Measurements from ENCODE around the gene AGBL1.

Gene AGBL1

DNA sequence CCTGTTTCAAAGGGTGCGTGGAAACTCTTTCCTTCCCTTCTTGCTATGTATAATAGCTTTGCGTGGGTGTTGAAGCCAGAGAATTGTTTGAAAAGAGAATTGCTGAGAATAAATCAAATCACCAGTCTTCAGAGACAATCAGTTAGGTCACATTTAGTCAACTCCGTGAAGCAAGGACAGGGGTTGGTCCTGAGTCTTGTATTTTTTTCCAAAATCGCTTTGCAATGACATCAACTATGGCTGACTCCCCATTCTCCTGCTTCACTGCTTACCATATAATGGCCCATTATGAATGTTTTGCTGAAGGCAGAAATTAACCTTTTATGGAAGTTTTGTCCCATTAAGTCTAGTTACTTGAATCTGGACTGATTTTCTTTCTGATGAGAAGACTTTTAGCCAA lies 852.8 kb downstream of the AGBL1 start:
- H3K27ac ChIP-seq, result no peak overlapping the region
- peaks cover 0 to 3% (median 0%) of the 10 kb centered on the region in 11 experiments; a peak in 3 of 22 replicates for H3K9me3 ChIP-seq (replicated peaks in 1 of 11)
- TF ChIP-seq Cebpa-rat (IDR thresholded peaks at IDR 0.05), result no peak
- H3K4me1 ChIP-seq, result no peaks in the 10 kb centered on the region
- no peaks in the 10 kb centered on the region for H4K20me1 ChIP-seq
- H3K36me3 ChIP-seq, result no peaks in the 10 kb centered on the region
- H3K27me3 ChIP-seq, result no peaks in the 10 kb centered on the region
- H3K4me2 ChIP-seq, result no peak overlapping the region
- no peak overlapping the region for H3K4me3 ChIP-seq
- H3K9ac ChIP-seq, result no peak overlapping the region

DNA sequence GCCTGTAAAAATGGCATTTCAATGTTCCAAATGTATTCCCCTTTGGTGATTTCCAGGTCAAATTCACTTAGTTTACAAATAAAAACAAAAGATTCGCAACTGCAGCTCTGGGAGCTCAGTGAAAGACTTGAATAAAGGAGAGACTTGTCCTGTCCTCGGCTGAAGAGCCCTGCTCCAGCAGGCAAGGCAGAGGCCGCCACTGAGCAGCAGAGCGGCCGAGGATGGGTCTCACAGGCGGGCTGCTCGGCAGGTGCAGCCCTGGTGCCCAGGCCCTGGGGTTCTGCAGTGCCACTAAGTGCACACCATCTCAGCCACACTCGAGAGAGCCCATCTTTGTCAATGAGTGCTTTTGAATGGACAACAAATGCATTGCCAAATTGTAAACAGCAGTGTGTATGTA lies 856.2 kb downstream of the AGBL1 start:
- H3K9ac ChIP-seq, result no peak overlapping the region
- no peak overlapping the region for H3K4me2 ChIP-seq
- no peak overlapping the region for H3K4me3 ChIP-seq
- no peak overlapping the region for H3K27ac ChIP-seq
- no peaks in the 10 kb centered on the region for H3K27me3 ChIP-seq
- H3K4me1 ChIP-seq, result no peaks in the 10 kb centered on the region
- H3K9me3 ChIP-seq (replicated peaks in 1 of 11), result peaks cover 0 to 4% (median 0%) of the 10 kb centered on the region in 11 experiments; a peak in 3 of 22 replicates
- no peaks in the 10 kb centered on the region for H4K20me1 ChIP-seq
- TF ChIP-seq Cebpa-rat (IDR thresholded peaks at IDR 0.05), result no peak
- no peaks in the 10 kb centered on the region for H3K36me3 ChIP-seq

DNA sequence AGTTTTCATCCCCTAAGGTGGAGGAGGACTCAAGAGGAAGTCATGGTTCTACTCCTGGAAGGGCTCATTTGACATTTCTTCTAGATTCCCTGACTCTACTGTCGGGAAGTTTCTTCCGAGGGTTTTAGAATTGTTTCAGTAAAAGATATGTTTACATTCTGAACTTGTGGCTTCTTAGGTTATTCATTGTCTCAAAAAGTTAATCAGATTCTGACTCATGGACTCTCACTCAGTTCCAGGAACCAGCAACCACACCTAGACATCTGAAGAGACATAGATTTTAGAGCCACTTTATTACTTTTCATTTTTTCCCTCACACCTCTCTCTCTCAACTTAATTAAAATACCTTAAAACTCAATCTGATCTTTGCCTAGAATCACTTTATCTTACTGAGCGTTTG lies 862.6 kb downstream of the AGBL1 start:
- H3K27ac ChIP-seq, result no peak overlapping the region
- H3K4me2 ChIP-seq, result no peak overlapping the region
- no peak for TF ChIP-seq Cebpa-rat (IDR thresholded peaks at IDR 0.05)
- H3K9me3 ChIP-seq (replicated peaks in 1 of 11), result peaks cover 0 to 2% (median 0%) of the 10 kb centered on the region in 11 experiments; a peak in 3 of 22 replicates
- H3K4me1 ChIP-seq, result no peaks in the 10 kb centered on the region
- no peaks in the 10 kb centered on the region for H3K27me3 ChIP-seq
- no peak overlapping the region for H3K4me3 ChIP-seq
- no peak overlapping the region for H3K9ac ChIP-seq
- H3K36me3 ChIP-seq, result no peaks in the 10 kb centered on the region
- no peaks in the 10 kb centered on the region; a peak in 1 of 22 replicates for H4K20me1 ChIP-seq

DNA sequence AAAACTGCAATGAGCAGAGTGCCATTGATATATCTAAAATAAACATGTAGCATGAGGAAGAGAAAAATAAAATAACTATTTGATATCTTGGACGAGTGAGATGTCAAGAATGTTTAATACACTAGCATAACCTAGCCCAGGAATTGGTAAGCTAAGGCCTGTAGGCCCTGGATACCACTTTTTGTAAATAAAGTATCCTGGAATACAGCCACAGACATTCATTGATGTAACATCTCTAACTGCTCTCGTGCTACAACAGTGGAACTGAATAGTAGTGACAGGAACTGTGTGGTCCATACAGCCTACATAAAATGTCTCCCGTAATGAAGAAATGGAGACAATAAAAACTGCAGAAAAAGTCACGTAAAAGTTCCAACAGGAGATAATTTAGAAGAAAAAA lies 869.0 kb downstream of the AGBL1 start:
- Histone ChIP-seq H3K36me3 (no peaks in the 10 kb centered on the region), H3K27me3 (no peaks in the 10 kb centered on the region), H3K4me2 (no peak overlapping the region), H3K4me1 (no peaks in the 10 kb centered on the region), H3K9ac (no peak overlapping the region), H3K9me3 (replicated peaks in 1 of 11) (no peaks in the 10 kb centered on the region), H4K20me1 (no peaks in the 10 kb centered on the region), H3K27ac (no peak overlapping the region), H3K4me3 (no peak overlapping the region)
- no peak for TF ChIP-seq Cebpa-rat (IDR thresholded peaks at IDR 0.05)

DNA sequence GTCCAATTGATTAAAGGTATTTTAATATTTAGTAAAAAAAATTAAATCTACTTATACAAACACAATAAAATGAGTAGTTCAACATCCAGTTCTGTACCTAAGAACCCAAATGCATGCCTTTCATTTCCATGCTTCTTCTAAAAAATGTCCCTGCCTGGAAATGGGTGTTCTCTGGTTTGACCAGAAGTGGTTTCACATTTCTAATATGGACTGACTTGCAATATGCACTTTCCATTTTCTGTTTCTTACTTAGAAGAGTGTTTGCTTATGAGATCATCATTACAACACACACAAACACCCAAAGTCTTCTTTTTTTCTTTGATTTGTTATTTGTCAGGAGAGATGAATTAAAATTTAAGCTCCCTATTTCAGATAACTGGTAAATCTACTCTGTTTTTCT lies 879.6 kb downstream of the AGBL1 start:
- no peak for TF ChIP-seq Cebpa-rat (IDR thresholded peaks at IDR 0.05)
- Histone ChIP-seq H3K4me3 (no peak overlapping the region), H3K36me3 (no peaks in the 10 kb centered on the region), H3K9me3 (replicated peaks in 1 of 11) (no peaks in the 10 kb centered on the region), H3K27ac (no peak overlapping the region), H3K4me1 (no peaks in the 10 kb centered on the region), H4K20me1 (no peaks in the 10 kb centered on the region), H3K27me3 (no peaks in the 10 kb centered on the region), H3K9ac (no peak overlapping the region), H3K4me2 (no peak overlapping the region)

DNA sequence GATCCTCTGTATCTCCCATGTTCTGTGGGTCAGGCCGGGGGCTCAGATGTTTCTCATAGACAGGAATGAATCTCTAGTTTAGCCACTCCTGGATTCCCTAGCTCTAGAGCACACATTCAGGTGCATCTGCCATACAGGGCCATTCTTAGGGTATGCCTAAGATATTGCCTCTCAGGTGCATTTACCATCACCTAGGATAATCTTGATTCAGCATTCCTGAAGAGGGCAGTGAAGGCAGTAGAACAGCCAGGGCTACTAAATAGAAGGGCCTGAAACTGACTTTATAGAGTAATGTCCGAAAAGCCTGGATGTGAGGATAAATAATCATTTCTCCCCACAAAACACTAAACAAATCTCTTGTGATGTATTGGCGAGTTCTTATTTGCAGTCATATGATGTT lies 882.0 kb downstream of the AGBL1 start:
- no peak for TF ChIP-seq Cebpa-rat (IDR thresholded peaks at IDR 0.05)
- Histone ChIP-seq H3K4me3 (no peak overlapping the region), H3K27ac (no peak overlapping the region), H3K4me2 (no peak overlapping the region), H3K4me1 (no peaks in the 10 kb centered on the region), H3K36me3 (no peaks in the 10 kb centered on the region), H3K9ac (no peak overlapping the region), H4K20me1 (no peaks in the 10 kb centered on the region), H3K27me3 (no peaks in the 10 kb centered on the region), H3K9me3 (replicated peaks in 1 of 11) (peaks cover 0 to 5% (median 0%) of the 10 kb centered on the region in 11 experiments; a peak in 3 of 22 replicates)

DNA sequence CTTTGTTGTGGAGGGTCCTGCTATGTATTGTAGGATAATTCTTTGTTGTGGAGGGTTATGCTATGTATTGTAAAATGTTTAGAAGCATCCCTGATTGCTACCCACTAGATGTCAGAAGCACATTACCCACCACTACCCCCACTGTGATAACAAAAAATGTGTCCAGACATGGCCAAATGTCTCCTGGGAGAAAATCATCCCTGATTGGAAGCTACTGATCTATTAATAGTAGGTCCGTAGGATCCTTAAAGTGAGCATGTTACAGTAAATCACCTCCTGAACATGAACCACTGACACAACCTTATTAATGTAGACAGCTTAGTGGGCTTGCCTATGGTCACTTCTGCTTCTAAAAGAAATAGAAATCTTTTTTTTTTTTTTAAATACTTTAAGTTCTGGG lies 884.6 kb downstream of the AGBL1 start:
- no peak overlapping the region for H3K4me3 ChIP-seq
- no peaks in the 10 kb centered on the region for H3K4me1 ChIP-seq
- no peak overlapping the region for H3K27ac ChIP-seq
- no peak for TF ChIP-seq Cebpa-rat (IDR thresholded peaks at IDR 0.05)
- no peaks in the 10 kb centered on the region for H3K27me3 ChIP-seq
- peaks cover 0 to 5% (median 0%) of the 10 kb centered on the region in 11 experiments; a peak in 3 of 22 replicates for H3K9me3 ChIP-seq (replicated peaks in 1 of 11)
- H3K4me2 ChIP-seq, result no peak overlapping the region
- H3K9ac ChIP-seq, result no peak overlapping the region
- H3K36me3 ChIP-seq, result no peaks in the 10 kb centered on the region
- H4K20me1 ChIP-seq, result no peaks in the 10 kb centered on the region

DNA sequence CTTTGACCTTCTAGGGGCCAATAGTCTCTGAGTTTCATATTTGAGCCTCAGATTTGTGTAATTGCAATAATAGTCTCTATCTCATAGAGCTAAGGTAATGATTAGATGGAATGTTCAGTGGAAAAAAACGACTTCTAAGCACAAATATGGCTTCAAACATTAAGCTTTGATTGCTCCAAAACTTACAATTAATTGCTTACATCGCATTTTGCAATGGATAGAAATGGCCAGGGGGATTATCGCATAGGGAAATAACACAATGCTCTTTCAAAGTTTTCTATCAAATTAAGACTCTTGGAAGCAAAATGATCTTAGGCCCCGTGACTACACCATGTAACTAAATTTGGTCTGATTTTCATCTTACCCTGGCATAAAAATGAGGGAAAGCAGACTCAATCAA lies 888.6 kb downstream of the AGBL1 start:
- H3K4me1 ChIP-seq, result no peaks in the 10 kb centered on the region
- no peak overlapping the region for H3K27ac ChIP-seq
- no peak overlapping the region for H3K4me3 ChIP-seq
- no peaks in the 10 kb centered on the region for H3K36me3 ChIP-seq
- no peak for TF ChIP-seq Cebpa-rat (IDR thresholded peaks at IDR 0.05)
- H3K27me3 ChIP-seq, result no peaks in the 10 kb centered on the region
- no peak overlapping the region for H3K4me2 ChIP-seq
- no peak overlapping the region for H3K9ac ChIP-seq
- no peaks in the 10 kb centered on the region for H4K20me1 ChIP-seq
- H3K9me3 ChIP-seq (replicated peaks in 1 of 11), result peaks cover 0 to 14% (median 3%) of the 10 kb centered on the region in 11 experiments; a peak in 9 of 22 replicates

DNA sequence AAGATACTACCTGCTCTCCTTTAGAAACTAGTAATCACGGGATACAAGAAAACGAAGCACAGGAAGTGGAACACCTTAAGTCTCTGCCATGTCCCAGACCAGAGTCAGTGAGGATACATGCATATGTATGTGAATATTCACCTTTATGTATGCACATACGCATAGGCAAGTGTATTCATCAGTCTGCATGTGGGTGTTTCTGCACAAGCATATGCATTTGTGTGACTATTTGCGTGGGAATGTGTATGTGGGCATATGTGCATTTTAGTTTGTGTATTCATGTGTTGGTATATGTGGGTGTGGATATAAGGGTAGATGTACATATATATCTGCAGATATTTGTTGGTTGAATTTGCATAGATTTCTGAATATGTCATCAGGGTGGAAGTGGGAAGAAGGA lies 889.7 kb downstream of the AGBL1 start:
- Histone ChIP-seq H3K9me3 (replicated peaks in 1 of 11) (peaks cover 0 to 14% (median 3%) of the 10 kb centered on the region in 11 experiments; a peak in 9 of 22 replicates), H3K27ac (no peak overlapping the region), H4K20me1 (no peaks in the 10 kb centered on the region), H3K4me1 (no peaks in the 10 kb centered on the region), H3K27me3 (no peaks in the 10 kb centered on the region), H3K36me3 (no peaks in the 10 kb centered on the region), H3K9ac (no peak overlapping the region), H3K4me2 (no peak overlapping the region), H3K4me3 (no peak overlapping the region)
- TF ChIP-seq Cebpa-rat (IDR thresholded peaks at IDR 0.05), result no peak

DNA sequence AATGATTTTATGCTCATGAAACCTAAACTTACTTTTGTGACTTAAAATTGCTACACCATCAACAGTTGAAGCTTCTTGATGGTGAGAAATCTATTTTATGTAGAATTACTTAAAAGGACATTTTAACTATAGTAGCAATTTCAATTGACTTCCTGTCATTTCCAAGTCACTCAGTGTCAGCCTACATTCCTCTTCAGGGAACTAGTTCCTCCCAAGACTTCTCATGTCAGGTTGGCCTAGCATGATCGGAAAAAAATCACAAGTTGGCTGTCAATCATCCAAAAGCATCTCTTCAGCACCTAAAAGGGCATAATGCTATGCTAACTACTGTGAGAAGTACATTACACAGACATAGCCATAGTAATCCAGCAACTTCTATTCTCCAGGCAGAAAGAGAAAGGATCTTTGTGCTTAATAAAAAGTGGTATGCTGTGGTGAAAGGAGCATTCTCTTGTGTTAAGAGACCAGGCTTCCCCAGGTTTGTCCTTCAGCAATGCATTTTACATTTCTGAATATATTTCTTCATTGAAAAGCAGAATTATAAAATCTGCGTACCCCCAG lies 893.7 kb downstream of the AGBL1 start:
- Histone ChIP-seq H3K9me3 (replicated peaks in 1 of 11) (peaks cover 0 to 14% (median 3%) of the 10 kb centered on the region in 11 experiments; a peak in 7 of 22 replicates), H3K27me3 (no peaks in the 10 kb centered on the region), H4K20me1 (no peaks in the 10 kb centered on the region), H3K4me1 (no peaks in the 10 kb centered on the region), H3K4me3 (no peak overlapping the region), H3K4me2 (no peak overlapping the region), H3K36me3 (no peaks in the 10 kb centered on the region), H3K9ac (no peak overlapping the region), H3K27ac (no peak overlapping the region)
- no peak for TF ChIP-seq Cebpa-rat (IDR thresholded peaks at IDR 0.05)

Measured in BLaER1 treated with 17β-estradiol and CSF1 and Interleukin-3, amounts not matched to agents 10 nM and 100 nM (cell line).